Panc1 (cell line): ENCODE data around the gene SDK1. TPM values are rescaled to one million over a fixed set of nuclear protein-coding genes. Genes with fewer than 3 reads are reported as not detected.

Experiments used
- ATAC-seq: fragments of 200-7000 bp; cut with Tn5 transposase; 2 replicates; pipeline ENCODE4 v1.9.1; 2020; ENCODE audit warnings: mild to moderate bottlenecking, moderate library complexity
- BruUV-seq: library from RNA; stranded (reverse); fragments of 400-500 nt; replicated peaks from 2 replicates; lab custom pipeline; 2021; lab: Mats Ljungman, UMichigan
- CTCF ChIA-PET: fragments of 300-600 bp; sonication (Branson Sonifier 250); formaldehyde crosslinking; loops from one replicate; lab custom pipeline; 2022; ENCODE audit warnings: antibody characterized with exemption; lab: Charles Lee
- POLR2A ChIA-PET: fragments of 300-600 bp; sonication (Branson Sonifier 250); formaldehyde crosslinking; loops from one replicate; lab custom pipeline; 2022; ENCODE audit warnings: antibody characterized with exemption; lab: Charles Lee
- DNase-seq: peaks from one replicate; pipeline ENCODE4 v3.0.0-alpha.2; 2010; ENCODE audit warnings: low read depth, low spot score
- H3K27ac ChIP-seq: 2 replicates; pipeline ENCODE4 v1.5.1; 2011; ENCODE audit warnings: mild to moderate bottlenecking, low read length, inconsistent platforms
- H3K27me3 ChIP-seq: fragments of 200-500 bp; sonication (Bioruptor generic); 2 replicates; pipeline ENCODE4 v1.6.0; 2014; ENCODE audit warnings: low read length, inconsistent platforms; ENCODE audit not compliant: control insufficient read depth, insufficient read depth
- H3K36me3 ChIP-seq: fragments of 200-500 bp; sonication (Bioruptor generic); 2 replicates; pipeline ENCODE4 v1.5.1; 2014; ENCODE audit warnings: inconsistent platforms, mild to moderate bottlenecking, low read length, moderate library complexity; ENCODE audit not compliant: control insufficient read depth, insufficient read depth
- H3K4me1 ChIP-seq: 2 replicates; pipeline ENCODE4 v1.5.1; 2011; ENCODE audit warnings: inconsistent platforms, mild to moderate bottlenecking, low read length, moderate library complexity; ENCODE audit not compliant: control insufficient read depth, insufficient read depth
- H3K4me3 ChIP-seq, 2 experiments: 2 replicates each; pipeline ENCODE4 v1.5.1; 2011 to 2012; ENCODE audit warnings: low read depth in 2 of 2, low read length in 2 of 2, mild to moderate bottlenecking in 2 of 2, inconsistent platforms in 1 of 2, moderate library complexity in 1 of 2
- H3K9me3 ChIP-seq: fragments of 200-500 bp; sonication (Bioruptor generic); 2 replicates; pipeline ENCODE4 v1.5.1; 2014; ENCODE audit warnings: low read depth, mild to moderate bottlenecking, inconsistent platforms, low read length, moderate library complexity; ENCODE audit not compliant: control insufficient read depth, insufficient read depth
- CTCF ChIP-seq: fragments of 450-650 bp; IDR thresholded peaks from 2 replicates; pipeline ENCODE4 v1.5.1; 2017; ENCODE audit warnings: mild to moderate bottlenecking
- POLR2AphosphoS5 ChIP-seq: IDR thresholded peaks from 2 replicates; pipeline ENCODE4 v1.6.1; 2012; ENCODE audit warnings: mild to moderate bottlenecking, low read depth, low read length, moderate library complexity
- SIN3A ChIP-seq: IDR thresholded peaks from 2 replicates; pipeline ENCODE4 v1.6.1; 2012; ENCODE audit warnings: low read depth, mild to moderate bottlenecking, low read length, moderate library complexity, borderline replicate concordance; ENCODE audit not compliant: insufficient read depth
- TCF7L2 ChIP-seq: IDR thresholded peaks from 2 replicates; pipeline ENCODE4 v1.6.1; 2011; ENCODE audit warnings: mild to moderate bottlenecking, low read depth, low read length, inconsistent platforms
- in situ Hi-C: cut with HindIII; loops from 2 replicates; pipeline ENCODE4 v1.10.0; 2016; ENCODE audit warnings: low sequenced_read_pairs, low pct_unique_long_range_greater_than_20kb
- intact Hi-C: fragments of 100-400 bp; cut with micrococcal nuclease; formaldehyde crosslinking; loops from one replicate; pipeline ENCODE4 v1.10.0; 2022; ENCODE audit not compliant: unreplicated experiment
- total RNA-seq: library from RNA; stranded (reverse); gene quantifications from one replicate; pipeline ENCODE4 v1.2.1, GENCODE V29; 2021; ENCODE audit not compliant: unreplicated experiment
- TF ChIP-seq, protein P1 (sequence below), 2 experiments: IDR thresholded peaks; 2 replicates each; pipeline ENCODE4 v1.6.1; 2011 to 2012; ENCODE audit warnings: low read depth in 2 of 2, control low read depth in 1 of 2, low read length in 1 of 2, mild to moderate bottlenecking in 1 of 2, moderate library complexity in 1 of 2; ENCODE audit not compliant: insufficient read depth in 1 of 2

The SDK1 gene
- total RNA-seq, 1 experiment from 2014 or later, result 47.4 TPM

- Histone ChIP-seq H3K4me1 (0 out of 2 replicates have a peak, but pooled peaks cover 2% of the 10 kb centered on the region), H3K9me3 (peaks cover 5% of the 10 kb centered on the region; the same call in 1 of the 2 replicates), H3K27me3 (no peaks in the 10 kb centered on the region), H3K4me3 (no peak overlapping the region), H3K36me3 (no peaks in the 10 kb centered on the region), H3K27ac (no peak overlapping the region)
- ChIA-PET POLR2A (interaction anchor here (0.5 kb wide), 1 partner anchor 13 kb away, joined by 3 read pairs; no protein-coding TSS in a partner anchor), CTCF (no interaction called here)
- no peak for ATAC-seq
- in situ Hi-C loops (no loop called here), intact Hi-C loops (no loop called here)
- no peak for TF ChIP-seq CTCF
- TF ChIP-seq SIN3A, result no peak
- TF ChIP-seq, protein P1, sequence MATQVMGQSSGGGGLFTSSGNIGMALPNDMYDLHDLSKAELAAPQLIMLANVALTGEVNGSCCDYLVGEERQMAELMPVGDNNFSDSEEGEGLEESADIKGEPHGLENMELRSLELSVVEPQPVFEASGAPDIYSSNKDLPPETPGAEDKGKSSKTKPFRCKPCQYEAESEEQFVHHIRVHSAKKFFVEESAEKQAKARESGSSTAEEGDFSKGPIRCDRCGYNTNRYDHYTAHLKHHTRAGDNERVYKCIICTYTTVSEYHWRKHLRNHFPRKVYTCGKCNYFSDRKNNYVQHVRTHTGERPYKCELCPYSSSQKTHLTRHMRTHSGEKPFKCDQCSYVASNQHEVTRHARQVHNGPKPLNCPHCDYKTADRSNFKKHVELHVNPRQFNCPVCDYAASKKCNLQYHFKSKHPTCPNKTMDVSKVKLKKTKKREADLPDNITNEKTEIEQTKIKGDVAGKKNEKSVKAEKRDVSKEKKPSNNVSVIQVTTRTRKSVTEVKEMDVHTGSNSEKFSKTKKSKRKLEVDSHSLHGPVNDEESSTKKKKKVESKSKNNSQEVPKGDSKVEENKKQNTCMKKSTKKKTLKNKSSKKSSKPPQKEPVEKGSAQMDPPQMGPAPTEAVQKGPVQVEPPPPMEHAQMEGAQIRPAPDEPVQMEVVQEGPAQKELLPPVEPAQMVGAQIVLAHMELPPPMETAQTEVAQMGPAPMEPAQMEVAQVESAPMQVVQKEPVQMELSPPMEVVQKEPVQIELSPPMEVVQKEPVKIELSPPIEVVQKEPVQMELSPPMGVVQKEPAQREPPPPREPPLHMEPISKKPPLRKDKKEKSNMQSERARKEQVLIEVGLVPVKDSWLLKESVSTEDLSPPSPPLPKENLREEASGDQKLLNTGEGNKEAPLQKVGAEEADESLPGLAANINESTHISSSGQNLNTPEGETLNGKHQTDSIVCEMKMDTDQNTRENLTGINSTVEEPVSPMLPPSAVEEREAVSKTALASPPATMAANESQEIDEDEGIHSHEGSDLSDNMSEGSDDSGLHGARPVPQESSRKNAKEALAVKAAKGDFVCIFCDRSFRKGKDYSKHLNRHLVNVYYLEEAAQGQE (IDR thresholded peaks at IDR 0.05; ENCODE audit: insufficient read depth in 1 of 2, low read depth in 2 of 2, low read length in 1 of 2), result no peak
- no peak for TF ChIP-seq POLR2AphosphoS5
- TF ChIP-seq TCF7L2, result no peak
- BruUV-seq, result no TSS peak
- no peak for DNase-seq
These were observed 395.1 kb downstream of the SDK1 start for GRCh38 chr7:3696113-3696512.

DNA sequence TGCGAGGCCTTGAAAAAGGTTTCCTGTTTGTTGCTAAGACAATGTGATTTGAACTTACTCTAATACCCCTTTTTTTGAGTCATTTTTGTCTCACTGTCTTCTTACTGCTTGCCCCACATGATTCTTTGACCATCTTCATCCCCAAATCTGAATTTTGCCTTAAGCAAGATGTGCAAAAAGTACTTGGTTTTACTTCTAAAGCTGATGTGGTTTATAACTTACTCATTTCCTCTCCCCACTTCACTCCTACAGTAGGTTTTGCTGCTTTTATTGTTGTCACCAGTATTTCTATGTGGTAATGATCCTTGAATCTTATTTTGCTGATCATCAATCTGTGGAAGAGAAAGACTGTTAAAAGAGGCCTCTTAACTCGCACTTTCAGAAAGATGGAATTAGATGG, 396.4 kb downstream of the SDK1 start:
- in situ Hi-C loops (no loop called here), intact Hi-C loops (no loop called here)
- TF ChIP-seq, protein P1 (IDR thresholded peaks at IDR 0.05; ENCODE audit: insufficient read depth in 1 of 2, low read depth in 2 of 2, low read length in 1 of 2), result no peak
- TF ChIP-seq TCF7L2 (no peak), POLR2AphosphoS5 (no peak), CTCF (no peak), SIN3A (no peak)
- no peak overlapping the region for H3K4me3 ChIP-seq
- peaks cover 5% of the 10 kb centered on the region; the same call in 1 of the 2 replicates for H3K9me3 ChIP-seq
- no TSS peak for BruUV-seq
- 0 out of 2 replicates have a peak, but pooled peaks cover 2% of the 10 kb centered on the region for H3K4me1 ChIP-seq
- H3K27ac ChIP-seq, result peak overlapping the region; percentile 1; the same call in 1 of the 2 replicates
- ATAC-seq (no peak), DNase-seq (no peak)
- H3K36me3 ChIP-seq, result no peaks in the 10 kb centered on the region
- POLR2A ChIA-PET, result no interaction called here
- CTCF ChIA-PET, result interaction anchor here (0.6 kb wide), 1 partner anchor 193 kb away, joined by 3 read pairs; no protein-coding TSS in a partner anchor
- H3K27me3 ChIP-seq, result no peaks in the 10 kb centered on the region
